Loucy (cell line): ENCODE data around the gene COL21A1.

ENCODE experiments used
- EZH2phosphoT487 ChIP-seq: fragments of 200-600 bp; IDR thresholded peaks from 2 replicates; pipeline ENCODE4 v1.6.1; 2018; ENCODE audit warnings: antibody characterized with exemption, mild to moderate bottlenecking, moderate library complexity, borderline replicate concordance
- TF ChIP-seq, protein P1 (sequence below): fragments of 200-600 bp; sonication (generic); conservative IDR thresholded peaks from 2 replicates; pipeline ENCODE4 v1.5.1; 2014; ENCODE audit warnings: mild to moderate bottlenecking, antibody characterized with exemption, low read length

DNA sequence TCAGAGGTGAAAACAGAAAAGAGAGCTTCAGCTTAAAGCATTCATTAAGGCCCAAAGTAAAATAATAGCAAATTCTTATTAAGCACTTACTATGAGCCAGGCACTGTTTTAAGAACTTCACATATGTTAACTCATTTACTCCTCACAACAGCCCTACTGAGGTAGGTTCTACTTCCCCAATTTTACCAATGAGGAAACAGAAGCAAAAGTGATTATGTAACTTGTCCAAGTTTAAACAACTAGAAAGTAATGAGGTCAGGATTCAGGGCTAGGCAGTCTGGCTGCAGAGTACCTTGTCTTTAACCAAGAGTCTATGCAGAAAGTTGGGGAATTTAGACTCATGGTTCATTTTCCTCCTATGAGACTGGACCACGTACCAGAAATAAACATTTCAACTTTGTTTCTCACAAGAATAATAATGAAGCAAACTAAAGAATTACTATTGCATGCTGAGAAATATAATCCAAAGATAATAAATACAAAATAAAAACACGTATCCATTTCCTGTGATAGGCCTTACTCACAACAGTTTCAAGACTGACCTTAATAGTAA, 3.8 kb downstream of the COL21A1 start:
- TF ChIP-seq, protein P1, sequence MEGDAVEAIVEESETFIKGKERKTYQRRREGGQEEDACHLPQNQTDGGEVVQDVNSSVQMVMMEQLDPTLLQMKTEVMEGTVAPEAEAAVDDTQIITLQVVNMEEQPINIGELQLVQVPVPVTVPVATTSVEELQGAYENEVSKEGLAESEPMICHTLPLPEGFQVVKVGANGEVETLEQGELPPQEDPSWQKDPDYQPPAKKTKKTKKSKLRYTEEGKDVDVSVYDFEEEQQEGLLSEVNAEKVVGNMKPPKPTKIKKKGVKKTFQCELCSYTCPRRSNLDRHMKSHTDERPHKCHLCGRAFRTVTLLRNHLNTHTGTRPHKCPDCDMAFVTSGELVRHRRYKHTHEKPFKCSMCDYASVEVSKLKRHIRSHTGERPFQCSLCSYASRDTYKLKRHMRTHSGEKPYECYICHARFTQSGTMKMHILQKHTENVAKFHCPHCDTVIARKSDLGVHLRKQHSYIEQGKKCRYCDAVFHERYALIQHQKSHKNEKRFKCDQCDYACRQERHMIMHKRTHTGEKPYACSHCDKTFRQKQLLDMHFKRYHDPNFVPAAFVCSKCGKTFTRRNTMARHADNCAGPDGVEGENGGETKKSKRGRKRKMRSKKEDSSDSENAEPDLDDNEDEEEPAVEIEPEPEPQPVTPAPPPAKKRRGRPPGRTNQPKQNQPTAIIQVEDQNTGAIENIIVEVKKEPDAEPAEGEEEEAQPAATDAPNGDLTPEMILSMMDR: no peak
- no peak for TF ChIP-seq EZH2phosphoT487
